HepG2 (cell line): ENCODE data around the gene RNPS1. TPM values are rescaled to one million over a fixed set of nuclear protein-coding genes. Genes with fewer than 3 reads are reported as not detected.
A peak's percentile ranks its signal among the peaks of the same experiment; 100 is the strongest.

Experiments used
- AGO1 ChIP-seq: fragments of 200-400 bp; formaldehyde crosslinking; IDR thresholded peaks from 2 replicates; pipeline ENCODE4 v1.6.1; 2017; ENCODE audit warnings: mild to moderate bottlenecking, low read depth, low read length, moderate library complexity; ENCODE audit not compliant: poor library complexity, severe bottlenecking
- ATF7-NPFF ChIP-seq: sonication (generic); formaldehyde crosslinking; IDR thresholded peaks from 2 replicates; pipeline ENCODE4 v1.8.1; 2023; ENCODE audit warnings: mild to moderate bottlenecking, low read depth, missing genetic modification reagents, moderate library complexity
- CREM ChIP-seq, 2 experiments: sonication (generic) in 1 of 2; formaldehyde crosslinking in 1 of 2; IDR thresholded peaks; 2 replicates each; pipeline versions ENCODE4 v1.4.0 to v1.6.1; 2016 to 2020; ENCODE audit warnings: antibody characterized with exemption in 1 of 2, mild to moderate bottlenecking in 1 of 2, missing genetic modification reagents in 1 of 2
- DMTF1 ChIP-seq: sonication (generic); formaldehyde crosslinking; IDR thresholded peaks from 2 replicates; pipeline ENCODE4 v1.4.0; 2020; ENCODE audit warnings: mild to moderate bottlenecking, missing genetic modification reagents
- JUN ChIP-seq: sonication (generic); formaldehyde crosslinking; IDR thresholded peaks from 2 replicates; pipeline ENCODE4 v1.4.0; 2020; ENCODE audit warnings: mild to moderate bottlenecking, missing genetic modification reagents
- KAT7 ChIP-seq: IDR thresholded peaks from 2 replicates; pipeline ENCODE4 v1.6.1; 2018; ENCODE audit warnings: borderline replicate concordance, missing compliant biosample characterization
- KLF15 ChIP-seq: sonication (generic); formaldehyde crosslinking; IDR thresholded peaks from 2 replicates; pipeline ENCODE4 v1.8.1; 2023; ENCODE audit warnings: borderline replicate concordance, mild to moderate bottlenecking, inconsistent platforms, missing genetic modification reagents, mixed read lengths
- MED1 ChIP-seq: sonication (generic); formaldehyde crosslinking; IDR thresholded peaks from 2 replicates; pipeline ENCODE4 v1.4.0; 2020; ENCODE audit warnings: missing genetic modification reagents
- MEF2D ChIP-seq: sonication (generic); formaldehyde crosslinking; IDR thresholded peaks from 2 replicates; pipeline ENCODE4 v1.5.1; 2020; ENCODE audit warnings: mild to moderate bottlenecking, missing genetic modification reagents
- POGK ChIP-seq: sonication (generic); formaldehyde crosslinking; conservative IDR thresholded peaks from 2 replicates; pipeline ENCODE4 v1.8.0; 2022; ENCODE audit warnings: mild to moderate bottlenecking, moderate library complexity, missing genetic modification reagents
- RBM22 ChIP-seq: fragments of 200-400 bp; formaldehyde crosslinking; optimal IDR thresholded peaks from 2 replicates; pipeline ENCODE3; 2017; ENCODE audit warnings: mild to moderate bottlenecking, low read length, moderate library complexity
- TEAD3 ChIP-seq: optimal IDR thresholded peaks from 2 replicates; pipeline ENCODE3; 2016; ENCODE audit warnings: borderline replicate concordance
- TRIM24 ChIP-seq: sonication (generic); formaldehyde crosslinking; IDR thresholded peaks from 2 replicates; pipeline ENCODE4 v1.8.0; 2022; ENCODE audit warnings: mild to moderate bottlenecking, missing genetic modification reagents
- ZHX2 ChIP-seq, 2 experiments: sonication (generic) in 1 of 2; formaldehyde crosslinking in 1 of 2; IDR thresholded peaks; 2 replicates each; pipeline versions ENCODE4 v1.6.1 to v1.9.0; 2014 to 2022; ENCODE audit warnings: antibody characterized with exemption in 1 of 2, borderline replicate concordance in 1 of 2, inconsistent platforms in 1 of 2, low read depth in 1 of 2, missing genetic modification reagents in 1 of 2
- ZNF746 ChIP-seq: sonication (generic); formaldehyde crosslinking; IDR thresholded peaks from 2 replicates; pipeline ENCODE4 v1.8.0; 2022; ENCODE audit warnings: mild to moderate bottlenecking, missing genetic modification reagents
- ZNF792 ChIP-seq: IDR thresholded peaks from 2 replicates; pipeline ENCODE4 v1.6.1; 2016
- ZSCAN21 ChIP-seq: sonication (generic); formaldehyde crosslinking; IDR thresholded peaks from 2 replicates; pipeline ENCODE4 v1.8.0; 2022; ENCODE audit warnings: mild to moderate bottlenecking, missing genetic modification reagents, moderate library complexity, borderline replicate concordance
- polyA plus RNA-seq, 8 experiments: library from polyadenylated mRNA; depleted of rRNA in 3 of 8; stranded (reverse) in 7 of 8; unstranded in 1 of 8; fragments of >200 nt; fragmentation: Illumina TruSeq in 4 of 8; extraction: Trizol in 4 of 8; gene quantifications; 2 replicates each; pipeline versions ENCODE4 v1.2.1 to v1.2.3, GENCODE V29; 2011 to 2016; ENCODE audit warnings: low read depth in 4 of 8, missing spikeins in 1 of 8, mixed read lengths in 1 of 8; ENCODE audit not compliant: insufficient read depth in 1 of 8
- total RNA-seq, 5 experiments: library from RNA; depleted of rRNA; stranded (reverse); fragments of >200 nt; fragmentation: Illumina TruSeq; extraction: Trizol; gene quantifications; 2 replicates each; pipeline ENCODE4 v1.2.3, GENCODE V29; 2016; ENCODE audit warnings: low read depth in 1 of 5

The RNPS1 gene
- total and polyA plus RNA-seq, 2 of the 13 experiments (the other 11 are each of a cell fraction or from before 2014, with no cell fraction given) = 126 to 133 TPM

- TF ChIP-seq DMTF1 = no peak
- peak; percentile 74; the same call in 1 of the 2 replicates for TF ChIP-seq ZHX2 (IDR thresholded peaks at IDR 0.05; ENCODE audit: low read depth)
- peak; percentile 54; the same call in 1 of the 2 replicates for TF ChIP-seq ZHX2 (CRISPR knock-in tag; IDR thresholded peaks at IDR 0.05; ENCODE audit: borderline replicate concordance)
- peak; percentile 83; the same call in 1 of the 2 replicates for TF ChIP-seq MEF2D (CRISPR knock-in tag)
- peak; percentile 71; the same call in 1 of the 2 replicates for TF ChIP-seq ZNF792 (CRISPR knock-in tag)
- no peak; the same call in 1 of the 2 replicates for TF ChIP-seq CREM (IDR thresholded peaks at IDR 0.05)
- TF ChIP-seq CREM (CRISPR knock-in tag; IDR thresholded peaks at IDR 0.05) = no peak
- peak; percentile 86 for TF ChIP-seq AGO1
- TF ChIP-seq KLF15 (CRISPR knock-in tag) = no peak
- no peak for TF ChIP-seq TRIM24 (CRISPR knock-in tag)
- TF ChIP-seq POGK (CRISPR knock-in tag) = peak; percentile 73; the same call in 1 of the 2 replicates
- TF ChIP-seq JUN = no peak
- peak; percentile 84; the same call in 1 of the 2 replicates for TF ChIP-seq KAT7 (CRISPR knock-in tag)
- TF ChIP-seq RBM22 = peak; percentile 81
- TF ChIP-seq ZSCAN21 (CRISPR knock-in tag) = peak; percentile 51; the same call in 1 of the 2 replicates
- no peak for TF ChIP-seq TEAD3
- peak; percentile 49 for TF ChIP-seq ZNF746 (CRISPR knock-in tag)
- peak; percentile 74; the same call in 1 of the 2 replicates for TF ChIP-seq ATF7-NPFF
- peak; percentile 87 for TF ChIP-seq MED1
Observed at GRCh38 chr16:2251296-2252111, 16.4 kb downstream of the RNPS1 start, which contains the start of gene ECI1 (continued).
